ENCODE results near the gene CAMLG. TPM values are rescaled to one million over a fixed set of nuclear protein-coding genes. Genes with fewer than 3 reads are reported as not detected.
"Not testable (repeated sequence)": the region's sequence is repeated elsewhere in the genome, so short reads cannot be mapped to it uniquely, and the experiment has no call there.

The CAMLG gene
- polyA plus RNA-seq (ENCODE audit: low read depth in 6 of 6) = 10 to 100 TPM; 35.1 to 39.1 (median 37.2) TPM

GRCh38 chr5:134738133-134738962, at the start of gene CAMLG:
Gene CAMLG, plus strand, starts transcription at chr5:134738548. Its CDS starts 73 bp downstream, at chr5:134738621.
- Mint-ChIP-seq H3K4me1 (peaks cover 13 to 52% (median 34%) of the 10 kb centered on the region in 3 donors), H3K27ac (peak within 1 kb of the TSS; percentile 92 to 97 (median 92)), H3K36me3 (no peaks in the 10 kb centered on the region), H3K4me3 (peak within 1 kb of the TSS; percentile 92 to 99 (median 96)), H3K9me3 (no peaks in the 10 kb centered on the region), H3K27me3 (no peaks in the 10 kb centered on the region)
- DNase-seq = peak; percentile 96
- peak; percentile 95 to 96 for ATAC-seq (ENCODE audit: low read depth in 2 of 2)

GRCh38 chr5:134690144-134690543, 48.2 kb upstream of the CAMLG start:
- DNase-seq; H3K27me3 Mint-ChIP-seq; H3K9me3 Mint-ChIP-seq; ATAC-seq (ENCODE audit: low read depth in 2 of 2); H3K4me1 Mint-ChIP-seq; H3K4me3 Mint-ChIP-seq: not testable (repeated sequence)
- H3K27ac Mint-ChIP-seq = peak overlapping the region in 1 of 6 donors; percentile 54
- peaks cover 0 to 11% of the 10 kb centered on the region in 2 donors for H3K36me3 Mint-ChIP-seq

GRCh38 chr5:134692722-134693121, 45.6 kb upstream of the CAMLG start:
- DNase-seq = no peak
- ATAC-seq (ENCODE audit: low read depth in 2 of 2) = no peak
- Mint-ChIP-seq H3K4me3 (no peak overlapping the region), H3K27ac (no peak overlapping the region), H3K36me3 (peaks cover 0 to 6% of the 10 kb centered on the region in 2 donors), H3K9me3 (no peaks in the 10 kb centered on the region), H3K4me1 (no peaks in the 10 kb centered on the region), H3K27me3 (no peaks in the 10 kb centered on the region)

GRCh38 chr5:134708301-134708700, 30.0 kb upstream of the CAMLG start:
- DNase-seq (no peak), ATAC-seq (ENCODE audit: low read depth in 2 of 2) (no peak)
- peak overlapping the region in 1 of 6 donors; percentile 27 for H3K27ac Mint-ChIP-seq
- no peak overlapping the region for H3K4me3 Mint-ChIP-seq
- no peaks in the 10 kb centered on the region for H3K27me3 Mint-ChIP-seq
- peaks cover 5 to 6% of the 10 kb centered on the region in 2 donors for H3K36me3 Mint-ChIP-seq
- H3K4me1 Mint-ChIP-seq = no peaks in the 10 kb centered on the region
- no peaks in the 10 kb centered on the region for H3K9me3 Mint-ChIP-seq

GRCh38 chr5:134714120-134714519, 24.2 kb upstream of the CAMLG start:
- no peaks in the 10 kb centered on the region for H3K27me3 Mint-ChIP-seq
- no peaks in the 10 kb centered on the region for H3K9me3 Mint-ChIP-seq
- H3K36me3 Mint-ChIP-seq = peaks cover 12 to 15% of the 10 kb centered on the region in 2 donors
- DNase-seq (no peak), ATAC-seq (ENCODE audit: low read depth in 2 of 2) (no peak)
- no peaks in the 10 kb centered on the region for H3K4me1 Mint-ChIP-seq
- H3K4me3 Mint-ChIP-seq = no peak overlapping the region
- no peak overlapping the region for H3K27ac Mint-ChIP-seq

- DNase-seq = no peak
- no peaks in the 10 kb centered on the region for H3K9me3 Mint-ChIP-seq
- no peak for ATAC-seq (ENCODE audit: low read depth in 2 of 2)
- no peaks in the 10 kb centered on the region for H3K27me3 Mint-ChIP-seq
- no peak overlapping the region for H3K27ac Mint-ChIP-seq
- no peaks in the 10 kb centered on the region for H3K4me1 Mint-ChIP-seq
- no peak overlapping the region for H3K4me3 Mint-ChIP-seq
- H3K36me3 Mint-ChIP-seq = peaks cover 12 to 15% of the 10 kb centered on the region in 2 donors
Observed at GRCh38 chr5:134714541-134714940, 23.8 kb upstream of the CAMLG start.

GRCh38 chr5:134715466-134715865, 22.9 kb upstream of the CAMLG start:
- H3K36me3 Mint-ChIP-seq = peaks cover 8 to 18% of the 10 kb centered on the region in 2 donors
- not testable (repeated sequence) for ATAC-seq (ENCODE audit: low read depth in 2 of 2); DNase-seq; H3K4me1 Mint-ChIP-seq; H3K27me3 Mint-ChIP-seq; H3K9me3 Mint-ChIP-seq
- peak overlapping the region in 2 of 6 donors; percentile 47 to 57 for H3K27ac Mint-ChIP-seq
- peak overlapping the region in 1 of 8 donors; percentile 56 for H3K4me3 Mint-ChIP-seq

- Mint-ChIP-seq H3K4me3 (no peak overlapping the region), H3K4me1 (no peaks in the 10 kb centered on the region), H3K9me3 (no peaks in the 10 kb centered on the region), H3K27me3 (no peaks in the 10 kb centered on the region), H3K27ac (no peak overlapping the region), H3K36me3 (peaks cover 0 to 4% of the 10 kb centered on the region in 2 donors)
- no peak for ATAC-seq (ENCODE audit: low read depth in 2 of 2)
- no peak for DNase-seq
Observed at GRCh38 chr5:134724872-134725271, 13.5 kb upstream of the CAMLG start.

- DNase-seq = no peak
- Mint-ChIP-seq H3K27me3 (no peaks in the 10 kb centered on the region), H3K4me3 (no peak overlapping the region), H3K27ac (no peak overlapping the region), H3K4me1 (peaks cover 4 to 22% (median 14%) of the 10 kb centered on the region in 3 donors), H3K36me3 (no peaks in the 10 kb centered on the region), H3K9me3 (no peaks in the 10 kb centered on the region)
- ATAC-seq (ENCODE audit: low read depth in 2 of 2) = no peak
Observed at GRCh38 chr5:134732819-134733218, 5.5 kb upstream of the CAMLG start.

GRCh38 chr5:134735243-134735642, 3.1 kb upstream of the CAMLG start:
- no peaks in the 10 kb centered on the region for H3K27me3 Mint-ChIP-seq
- ATAC-seq (ENCODE audit: low read depth in 2 of 2) (no peak), DNase-seq (no peak)
- H3K27ac Mint-ChIP-seq = no peak overlapping the region
- no peaks in the 10 kb centered on the region for H3K36me3 Mint-ChIP-seq
- H3K4me3 Mint-ChIP-seq = no peak overlapping the region
- H3K9me3 Mint-ChIP-seq = no peaks in the 10 kb centered on the region
- H3K4me1 Mint-ChIP-seq = peaks cover 13 to 42% (median 34%) of the 10 kb centered on the region in 3 donors

- H3K9me3 Mint-ChIP-seq = no peaks in the 10 kb centered on the region
- peak overlapping the region in 5 of 8 donors; percentile 15 to 96 (median 92) for H3K4me3 Mint-ChIP-seq
- peak overlapping the region in 5 of 6 donors; percentile 28 to 86 (median 83) for H3K27ac Mint-ChIP-seq
- H3K36me3 Mint-ChIP-seq = no peaks in the 10 kb centered on the region
- H3K27me3 Mint-ChIP-seq = no peaks in the 10 kb centered on the region
- peaks cover 13 to 52% (median 34%) of the 10 kb centered on the region in 3 donors for H3K4me1 Mint-ChIP-seq
- ATAC-seq (ENCODE audit: low read depth in 2 of 2) = no peak
- peak; percentile 20 for DNase-seq
Observed at GRCh38 chr5:134736173-134736812, 2.1 kb upstream of the CAMLG start.

- Mint-ChIP-seq H3K9me3 (no peaks in the 10 kb centered on the region), H3K4me3 (peak overlapping the region; percentile 92 to 99 (median 96)), H3K27ac (peak overlapping the region; percentile 92 to 97 (median 92)), H3K27me3 (no peaks in the 10 kb centered on the region), H3K36me3 (no peaks in the 10 kb centered on the region), H3K4me1 (peaks cover 13 to 52% (median 34%) of the 10 kb centered on the region in 3 donors)
- peak; percentile 39 for DNase-seq
- peak; percentile 28 to 30 for ATAC-seq (ENCODE audit: low read depth in 2 of 2)
Observed at GRCh38 chr5:134738963-134739661, 764 bp downstream of the CAMLG start.

- H3K27ac Mint-ChIP-seq = no peak overlapping the region
- DNase-seq (no peak), ATAC-seq (ENCODE audit: low read depth in 2 of 2) (no peak)
- peaks cover 10 to 47% (median 31%) of the 10 kb centered on the region in 3 donors for H3K4me1 Mint-ChIP-seq
- no peaks in the 10 kb centered on the region for H3K9me3 Mint-ChIP-seq
- H3K27me3 Mint-ChIP-seq = no peaks in the 10 kb centered on the region
- no peaks in the 10 kb centered on the region for H3K36me3 Mint-ChIP-seq
- peak overlapping the region in 1 of 8 donors; percentile 9 for H3K4me3 Mint-ChIP-seq
Observed at GRCh38 chr5:134741052-134741451, 2.7 kb downstream of the CAMLG start.

Data from naive B cell (primary cell).